NCI-H1930 (cell line): ENCODE results near the gene CTF1.
A peak's percentile ranks its signal among the peaks of the same experiment; 100 is the strongest.
"Not testable (repeated sequence)": the region's sequence is repeated elsewhere in the genome, so short reads cannot be mapped to it uniquely, and the experiment has no call there.

Experiments
- DNase-seq, 2 experiments: peaks; one replicate each; lab custom pipeline; 2025; lab: John Stamatoyannopoulos, UW

The CTF1 gene, protein sequence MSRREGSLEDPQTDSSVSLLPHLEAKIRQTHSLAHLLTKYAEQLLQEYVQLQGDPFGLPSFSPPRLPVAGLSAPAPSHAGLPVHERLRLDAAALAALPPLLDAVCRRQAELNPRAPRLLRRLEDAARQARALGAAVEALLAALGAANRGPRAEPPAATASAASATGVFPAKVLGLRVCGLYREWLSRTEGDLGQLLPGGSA

DNA sequence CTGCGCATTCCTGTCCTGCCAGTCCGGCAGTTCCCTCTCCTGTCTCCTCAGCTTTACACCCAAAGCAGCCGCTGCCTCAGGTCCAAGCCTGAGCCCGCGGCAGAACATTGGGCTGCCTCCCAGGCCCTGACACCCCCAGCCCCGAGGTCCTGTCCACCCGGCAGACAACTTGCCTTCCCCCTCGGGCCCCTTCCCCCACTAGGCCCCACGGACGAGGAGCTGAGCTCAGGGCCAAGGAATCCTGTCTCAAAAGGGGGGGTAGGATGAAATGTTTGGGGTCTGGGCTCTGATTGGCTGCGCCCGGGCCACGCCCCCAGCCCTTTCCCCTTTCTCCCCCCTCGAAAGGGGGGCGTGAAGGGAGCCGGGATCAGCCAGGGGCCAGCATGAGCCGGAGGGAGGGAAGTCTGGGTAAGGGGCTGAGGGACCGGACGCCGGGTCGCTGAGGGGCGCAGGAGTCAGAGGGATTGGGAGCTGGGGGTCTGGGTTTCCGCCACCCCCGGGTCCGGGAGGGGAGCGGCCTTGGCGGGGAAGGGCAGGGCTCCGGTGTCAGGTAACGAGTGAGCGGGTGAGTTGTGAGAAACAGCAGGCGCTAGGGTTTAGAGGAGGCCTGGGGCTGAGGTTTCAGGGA is at the start of gene CTF1:
CTF1 (plus strand) TSS at position 354 of the 628 bp plus-strand sequence; CDS start at position 384, 30 bp downstream.
- DNase-seq: peak; percentile 35 to 58

DNA sequence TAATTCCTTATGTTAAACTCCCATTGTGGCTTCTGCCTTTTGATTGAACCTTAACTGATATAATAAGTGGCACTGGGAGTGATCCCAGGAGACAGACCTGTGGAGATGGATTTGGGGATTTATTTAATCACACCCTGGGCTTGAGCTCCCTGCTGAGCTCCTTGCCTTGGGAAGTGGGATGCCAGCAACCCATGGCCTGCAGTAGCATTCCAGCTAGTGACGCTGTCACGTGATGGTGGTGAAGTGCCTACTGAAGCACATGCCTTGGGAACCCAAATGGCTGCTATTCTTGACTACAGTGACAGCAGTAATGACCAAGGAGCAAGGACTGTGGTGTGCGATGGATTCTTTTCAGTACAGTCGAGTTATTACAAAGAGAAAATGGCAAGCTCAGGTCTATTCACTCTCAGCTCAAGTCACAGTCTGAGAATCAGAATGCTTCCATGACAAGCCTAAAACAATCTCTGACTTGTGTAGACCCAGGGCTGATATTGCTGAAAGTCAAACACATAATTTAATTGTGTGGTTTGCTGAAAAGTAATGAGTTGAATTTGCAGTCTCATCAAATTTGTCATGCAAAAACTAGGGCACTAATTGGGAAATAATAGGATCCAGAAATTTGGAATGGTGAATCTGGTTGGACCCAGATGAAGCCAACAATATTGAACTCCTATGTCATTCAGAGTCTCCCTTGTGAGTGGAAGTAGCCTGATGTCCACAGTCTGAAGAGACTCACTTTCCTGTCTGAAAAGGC is 49.6 kb upstream of the CTF1 start:
- no peak for DNase-seq

DNA sequence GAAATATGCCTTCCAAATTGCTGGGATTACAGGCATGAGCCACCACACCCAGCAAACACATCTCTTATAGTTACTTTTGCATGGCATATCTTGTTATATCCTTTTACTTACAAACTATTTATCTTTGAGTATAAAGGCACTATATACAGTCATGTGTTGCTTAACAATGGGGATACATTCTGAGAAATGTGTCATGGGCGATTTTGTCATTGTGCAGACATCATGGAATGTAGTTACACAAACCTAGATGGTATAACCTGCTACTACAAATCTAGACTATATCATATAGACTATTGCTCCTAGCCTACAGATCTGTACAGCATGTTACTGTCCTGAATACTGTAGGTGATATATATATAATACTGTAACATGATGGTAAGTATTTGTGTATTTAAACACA is 46.2 kb upstream of the CTF1 start:
- DNase-seq: no peak

DNA sequence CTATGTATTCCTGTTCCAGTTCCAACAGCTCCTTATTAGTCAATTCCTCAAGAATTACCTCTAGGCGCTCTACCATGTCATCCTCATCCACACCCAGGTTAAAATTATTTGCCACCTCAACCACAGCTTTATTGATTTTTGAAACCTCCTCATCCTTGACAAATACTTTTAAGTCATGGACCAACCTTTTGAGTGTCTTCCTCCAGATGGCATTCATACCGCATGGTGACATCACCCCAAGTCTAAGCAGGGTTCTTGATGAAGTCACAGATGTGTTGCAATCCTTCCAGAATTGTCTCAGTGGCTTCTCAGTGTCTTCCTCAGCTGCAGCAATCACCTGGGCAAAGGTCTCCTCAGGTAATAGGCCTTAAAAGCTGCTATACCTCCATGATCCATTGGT is 42.7 kb upstream of the CTF1 start:
- no peak for DNase-seq

DNA sequence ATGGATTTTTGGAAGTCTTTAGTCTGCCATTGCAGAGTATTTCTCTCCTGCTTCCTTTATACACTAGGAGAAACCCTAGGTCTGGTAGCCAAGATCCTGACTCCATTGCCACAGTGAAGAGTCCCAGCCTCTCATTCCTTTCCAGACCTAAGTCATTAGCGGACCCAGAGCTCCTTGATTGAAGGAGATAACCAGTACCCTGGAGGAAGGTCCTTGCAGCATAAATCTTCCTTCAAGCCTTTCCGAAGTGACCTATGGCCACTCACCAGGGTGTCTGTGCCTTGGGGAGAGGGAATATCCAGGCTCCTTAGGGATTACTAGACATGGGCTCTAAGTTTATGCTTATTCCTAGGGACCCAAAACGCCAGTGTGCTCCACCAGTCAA is 38.3 kb upstream of the CTF1 start:
- no peak for DNase-seq

DNA sequence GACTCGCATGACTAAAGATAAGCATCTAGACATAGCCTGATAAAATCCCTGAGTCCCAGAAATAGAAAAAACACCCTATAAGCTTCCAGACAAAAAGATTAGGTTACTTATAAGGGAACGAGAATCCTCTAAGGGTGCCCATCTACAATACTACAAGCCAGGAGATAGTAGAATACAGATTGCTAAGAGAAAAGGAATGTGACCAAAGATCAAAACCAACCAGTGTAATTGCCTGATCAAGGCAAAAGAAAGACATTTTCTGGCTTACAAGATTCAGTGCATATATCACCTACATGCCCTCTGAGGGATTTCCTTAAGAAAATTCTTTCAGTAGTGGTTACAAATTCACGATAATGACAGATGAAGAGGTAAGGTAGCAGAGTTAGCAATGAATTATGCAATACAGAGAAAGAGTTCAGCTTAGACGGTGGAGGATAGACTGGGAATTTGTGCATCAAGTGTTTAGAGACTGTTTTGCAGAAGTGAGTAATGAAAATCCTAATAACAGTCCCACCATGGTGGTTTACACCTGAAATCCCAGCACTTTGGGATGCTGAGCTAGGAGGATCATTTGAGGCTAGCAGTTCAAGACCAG is 37.5 kb upstream of the CTF1 start:
- DNase-seq: no peak

DNA sequence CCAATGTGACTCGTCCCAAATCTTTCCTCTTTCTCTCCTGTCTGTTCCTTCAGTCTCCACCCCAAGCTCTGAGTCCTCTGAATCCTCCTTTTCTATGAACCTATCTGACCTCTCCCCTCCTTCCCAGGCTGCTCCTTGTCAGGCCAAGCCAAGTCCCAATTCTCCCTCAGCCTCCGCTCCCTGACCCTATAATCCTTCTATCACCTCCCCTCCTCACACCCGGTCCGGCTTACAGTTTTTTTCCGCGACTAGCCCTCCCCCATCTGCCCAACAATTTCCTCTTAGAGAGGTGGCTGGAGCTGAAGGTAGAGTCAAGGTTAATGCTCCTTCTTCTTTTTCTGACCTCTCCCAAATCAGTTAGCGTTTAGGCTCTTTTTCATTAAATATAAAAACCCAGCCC is 35.7 kb upstream of the CTF1 start:
- not testable (repeated sequence) for DNase-seq

DNA sequence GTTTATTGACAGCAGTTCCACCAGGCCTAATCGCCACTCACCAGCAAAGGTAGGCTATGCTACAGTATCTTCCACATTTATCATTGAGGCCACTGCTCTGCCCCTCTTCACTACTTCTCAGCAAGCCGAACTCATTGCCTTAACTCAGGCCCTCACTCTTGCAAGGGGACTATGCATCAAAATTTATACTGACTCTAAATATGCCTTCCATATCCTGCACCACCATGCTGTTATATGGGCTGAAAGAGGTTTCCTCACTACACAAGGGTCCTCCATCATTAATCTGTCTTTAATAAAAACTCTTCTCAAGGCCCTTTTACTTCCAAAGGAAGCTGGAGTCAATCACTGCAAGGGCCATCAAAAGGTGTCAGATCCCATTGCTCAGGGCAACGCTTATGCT is 33.2 kb upstream of the CTF1 start:
- not testable (repeated sequence) for DNase-seq

DNA sequence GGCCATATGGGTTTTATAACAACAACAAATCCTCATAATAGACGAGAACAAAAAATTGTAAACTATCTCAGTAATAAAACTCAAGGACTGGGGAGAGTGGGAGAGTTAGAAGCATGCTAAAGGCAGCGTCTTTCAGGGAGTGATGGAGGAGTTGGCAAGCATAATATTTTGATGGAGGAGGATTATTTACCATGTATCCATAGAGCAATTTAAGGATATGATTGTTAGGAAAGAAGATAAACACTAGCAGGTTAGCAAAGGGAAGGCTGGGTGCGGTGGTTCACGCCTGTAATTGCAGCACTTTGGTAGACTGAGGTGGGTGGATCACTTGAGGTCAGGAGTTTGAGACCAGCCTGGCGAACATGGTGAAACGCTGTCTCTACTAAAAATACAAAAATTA is 30.4 kb upstream of the CTF1 start:
- no peak for DNase-seq

DNA sequence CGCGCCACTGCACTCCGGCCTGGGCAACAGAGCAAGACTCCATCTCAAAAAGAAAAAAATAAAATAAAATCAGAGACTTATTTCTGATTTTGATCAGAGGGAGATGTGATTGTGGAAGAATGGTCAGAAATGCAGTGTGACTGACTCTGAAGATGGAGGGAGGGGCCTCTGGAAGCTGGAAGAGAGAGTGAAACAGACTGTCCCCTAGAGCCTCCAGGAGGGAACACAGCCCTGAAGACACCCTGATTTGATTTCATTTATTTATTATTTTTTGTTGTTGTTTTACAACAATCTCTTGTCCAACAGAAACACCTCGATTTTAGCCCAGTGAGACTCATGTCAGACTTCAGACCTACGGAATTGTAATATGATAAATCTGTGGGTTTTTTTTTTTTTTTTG is 28.7 kb upstream of the CTF1 start:
- no peak for DNase-seq

DNA sequence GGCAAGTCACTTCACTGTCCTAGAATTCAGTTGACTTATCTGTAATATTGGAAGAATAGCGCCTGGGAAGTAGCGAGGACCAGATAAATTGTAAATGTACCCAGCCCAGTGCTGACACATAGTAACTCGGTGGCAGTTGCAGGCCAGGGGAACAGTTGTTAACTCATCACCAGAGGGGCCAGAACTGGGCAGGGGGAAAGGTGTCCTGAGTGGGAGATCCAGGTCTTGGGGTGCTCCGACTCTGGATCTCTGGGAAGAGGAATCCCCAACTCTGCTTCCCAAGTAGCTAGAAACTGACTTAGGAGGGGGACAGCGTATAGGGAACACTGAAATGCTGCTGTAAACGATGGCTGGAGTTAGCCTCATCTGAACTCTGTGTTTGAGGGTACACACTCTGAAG is 25.5 kb upstream of the CTF1 start:
- DNase-seq: no peak

DNA sequence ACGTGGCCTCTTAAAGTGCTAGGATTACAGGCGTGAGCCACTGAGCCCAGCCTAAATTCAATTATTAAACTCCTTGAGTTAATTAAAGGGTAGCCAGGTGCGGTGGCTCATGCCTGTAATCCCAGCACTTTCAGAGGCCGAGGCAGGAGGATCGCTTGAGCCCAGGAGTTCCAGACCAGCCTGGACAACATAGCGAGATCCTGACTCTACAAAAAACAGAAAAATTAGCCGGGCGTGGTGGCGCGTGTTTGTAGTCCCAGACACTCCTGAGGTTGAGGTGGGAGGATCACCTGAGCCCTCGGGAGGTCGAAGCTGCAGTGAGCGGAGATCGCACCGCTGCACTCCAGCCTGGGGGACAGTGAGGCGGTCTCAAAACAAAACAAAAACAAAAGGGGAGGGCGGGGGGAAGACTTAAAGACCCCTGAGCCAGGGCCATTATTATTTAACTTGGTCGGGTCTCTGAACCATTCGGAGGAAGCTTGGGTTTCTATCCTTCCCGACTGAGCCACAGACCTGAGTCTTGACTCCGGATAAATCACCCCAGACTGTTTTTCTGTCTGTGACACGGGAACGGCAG is 22.1 kb upstream of the CTF1 start:
- DNase-seq: no peak

DNA sequence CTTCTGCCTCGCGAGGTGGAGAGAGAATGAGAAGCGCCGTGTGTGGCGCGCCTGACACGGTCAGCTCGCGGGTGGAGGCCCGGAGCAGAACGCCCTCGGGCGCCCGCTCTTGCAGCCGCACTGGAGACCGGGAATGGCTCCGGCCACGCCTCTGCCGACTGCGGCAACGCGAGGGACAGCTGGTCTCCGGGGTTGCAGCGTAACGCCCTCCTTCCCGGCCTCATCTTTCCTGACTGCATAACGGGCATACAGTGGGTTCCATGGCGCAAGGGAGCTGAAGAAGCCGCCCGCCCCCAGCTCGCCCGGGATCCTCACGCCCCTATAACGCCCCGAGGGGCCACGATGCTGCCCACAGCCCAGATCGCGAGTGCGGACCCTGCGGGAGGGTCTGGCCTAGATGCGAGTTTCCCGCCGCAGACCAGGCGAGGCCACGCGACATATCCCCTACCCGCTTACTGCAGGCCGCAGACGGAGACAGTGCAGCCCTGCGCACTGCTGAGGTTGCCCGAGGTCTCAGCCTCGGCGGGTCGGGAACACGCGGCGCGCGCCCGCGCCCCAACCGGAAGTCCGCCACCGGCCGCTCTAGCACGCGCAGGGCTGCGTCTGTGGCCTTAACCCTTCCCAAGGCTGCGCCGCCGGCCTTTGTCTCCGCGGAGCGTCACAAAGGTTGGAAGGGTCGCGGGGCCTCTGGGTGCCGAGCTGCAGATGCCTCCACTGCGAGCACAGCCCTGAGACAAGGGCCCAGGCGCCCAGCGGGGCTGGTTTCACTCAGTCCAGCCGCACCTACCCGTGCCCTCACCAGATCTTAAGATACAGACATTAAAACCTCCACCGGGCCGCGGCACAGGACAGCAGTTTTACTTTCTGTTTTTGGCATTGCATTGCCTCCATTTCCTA is 21.3 kb upstream of the CTF1 start:
- peak; percentile 90 to 96 for DNase-seq

DNA sequence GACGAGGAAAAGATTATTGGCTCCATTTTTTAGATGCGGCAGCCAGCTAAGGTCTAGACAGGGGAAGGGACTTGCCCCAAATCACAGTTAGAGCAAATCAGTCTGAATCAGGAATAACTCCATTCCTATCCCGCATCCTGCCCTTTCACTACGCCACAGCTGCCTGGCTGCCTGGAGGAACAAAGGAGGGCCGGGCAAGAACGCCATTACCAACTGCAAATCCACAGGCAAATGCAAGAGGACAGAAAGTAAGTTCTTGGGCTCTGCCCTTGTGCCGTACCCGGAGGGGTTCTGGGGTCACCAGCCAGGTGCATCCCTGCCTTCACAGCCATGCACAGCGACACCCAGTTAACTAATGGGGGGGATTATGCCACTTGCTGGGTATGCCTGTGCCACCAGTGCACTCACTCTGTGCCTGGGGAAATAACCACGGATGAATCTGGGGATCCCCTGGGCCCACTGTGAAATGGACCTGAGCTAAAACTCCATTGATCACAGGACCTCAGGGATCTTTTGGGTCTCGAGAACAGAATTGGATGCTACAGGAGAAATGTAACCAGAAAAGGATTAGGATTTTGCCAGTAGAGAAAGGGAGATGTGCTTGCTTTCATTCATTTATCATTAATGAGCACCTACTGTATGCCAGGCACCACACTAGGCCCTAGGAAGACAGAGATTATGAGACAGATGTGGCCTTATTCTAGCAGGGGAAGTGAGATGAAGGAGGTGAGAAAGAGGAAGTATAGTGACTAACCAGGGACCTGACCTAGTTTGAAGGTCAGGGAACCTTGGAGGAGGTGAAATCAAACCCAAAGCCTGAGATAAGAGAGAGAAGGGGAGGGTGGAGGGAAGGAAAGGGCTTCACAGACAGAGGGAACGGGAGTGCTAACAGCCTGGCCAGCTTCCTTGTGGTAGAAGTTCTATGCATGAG is 20.3 kb upstream of the CTF1 start:
- no peak for DNase-seq

DNA sequence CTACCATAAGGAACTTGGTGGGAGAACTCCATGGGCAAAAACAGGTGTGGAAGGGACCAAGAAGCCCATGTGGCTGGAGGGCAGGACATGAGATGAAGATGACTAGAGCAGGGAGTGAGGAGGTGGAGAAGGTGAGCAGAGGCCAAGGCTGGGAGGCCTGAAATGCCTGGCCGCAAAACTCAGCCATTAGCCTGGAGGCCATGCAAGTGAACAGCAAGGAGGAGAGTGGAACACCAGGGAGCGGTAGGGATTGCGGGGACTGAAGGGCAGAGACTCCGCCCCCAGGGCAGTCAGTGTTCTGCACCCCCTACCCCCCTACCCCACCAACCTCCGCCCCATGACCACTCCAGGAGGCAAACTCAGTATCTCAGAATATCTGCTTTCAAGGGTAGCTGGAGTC is 19.5 kb upstream of the CTF1 start:
- DNase-seq: no peak

DNA sequence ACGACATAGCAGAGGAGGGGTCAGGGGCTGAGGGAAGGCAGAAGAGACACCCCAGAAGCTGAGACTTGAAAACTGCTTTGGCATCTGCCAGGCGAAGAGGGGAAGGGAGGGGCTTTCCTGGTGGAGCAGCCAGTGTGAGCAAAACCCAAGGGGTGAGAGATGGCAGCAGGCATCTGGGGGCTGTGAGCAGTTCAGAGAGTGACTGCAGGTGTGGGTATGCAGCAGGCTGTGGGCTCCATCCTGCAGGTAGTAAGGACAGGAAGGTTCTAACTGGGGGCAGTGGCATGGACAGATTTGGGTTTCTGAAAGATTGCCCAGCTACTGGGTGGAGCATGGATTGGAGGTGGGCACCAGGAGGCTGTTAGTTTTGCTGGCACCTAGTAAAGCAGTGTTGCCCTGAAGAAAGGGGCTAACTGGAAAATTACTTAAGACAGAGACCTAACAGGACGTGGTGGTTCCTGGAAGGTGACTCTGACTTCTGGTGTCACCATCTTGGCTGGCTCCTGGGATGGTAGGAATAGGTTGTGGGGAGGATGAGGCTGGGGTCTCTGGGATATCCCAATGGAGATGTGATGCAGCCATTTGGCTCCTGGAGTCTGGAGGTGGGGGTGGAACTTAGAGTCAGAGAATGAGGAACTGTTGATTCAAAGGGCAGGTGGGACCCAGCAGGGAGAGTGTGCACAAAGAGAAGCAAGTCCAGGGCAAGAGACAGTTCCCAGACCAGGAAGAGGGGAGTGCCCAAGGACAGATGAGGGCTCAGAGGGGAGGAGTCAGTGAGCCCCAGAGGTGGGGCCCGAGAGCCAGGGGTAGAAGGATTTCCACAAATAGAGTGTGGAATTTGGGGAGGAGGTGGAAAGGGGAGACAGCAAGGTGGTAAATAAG is 13.7 kb upstream of the CTF1 start:
- DNase-seq: no peak

DNA sequence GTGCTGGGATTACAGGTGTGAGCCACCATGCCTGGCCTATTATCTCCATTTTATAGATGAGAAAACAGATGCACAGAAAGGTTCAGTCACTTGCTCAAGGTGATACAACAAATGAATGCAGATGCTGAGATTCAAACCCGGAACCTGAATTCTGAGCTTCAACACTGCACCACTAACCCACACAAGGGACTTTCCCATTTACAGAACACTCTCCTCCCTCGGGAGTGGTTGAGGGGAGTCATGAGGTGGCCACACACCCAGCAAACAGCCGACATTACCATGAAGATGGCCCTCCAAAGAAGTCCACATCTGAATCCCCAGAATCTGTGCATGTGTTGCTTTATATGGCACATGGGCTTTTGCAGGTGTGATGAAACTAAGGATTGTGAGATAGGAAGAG is 11.7 kb upstream of the CTF1 start:
- no peak for DNase-seq

DNA sequence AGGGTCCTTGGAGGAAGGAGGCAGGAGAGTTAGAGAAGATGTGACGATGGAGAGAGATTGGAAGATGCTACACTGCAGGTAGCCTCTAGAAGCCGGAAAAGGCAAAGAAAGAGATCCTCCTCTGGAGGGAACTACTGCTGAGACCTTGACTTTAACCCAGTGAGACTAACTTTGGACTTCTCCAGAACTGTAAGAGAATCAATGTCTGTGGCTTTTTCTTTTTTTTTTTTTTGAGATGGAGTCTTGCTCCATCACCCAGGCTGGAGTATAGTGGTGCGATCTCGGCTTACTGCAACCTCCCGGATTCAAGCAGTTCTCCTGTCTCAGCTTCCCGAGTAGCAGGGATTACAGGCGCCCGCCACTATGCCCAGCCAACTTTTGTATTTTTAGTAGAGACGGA is 11.2 kb upstream of the CTF1 start:
- no peak for DNase-seq

DNA sequence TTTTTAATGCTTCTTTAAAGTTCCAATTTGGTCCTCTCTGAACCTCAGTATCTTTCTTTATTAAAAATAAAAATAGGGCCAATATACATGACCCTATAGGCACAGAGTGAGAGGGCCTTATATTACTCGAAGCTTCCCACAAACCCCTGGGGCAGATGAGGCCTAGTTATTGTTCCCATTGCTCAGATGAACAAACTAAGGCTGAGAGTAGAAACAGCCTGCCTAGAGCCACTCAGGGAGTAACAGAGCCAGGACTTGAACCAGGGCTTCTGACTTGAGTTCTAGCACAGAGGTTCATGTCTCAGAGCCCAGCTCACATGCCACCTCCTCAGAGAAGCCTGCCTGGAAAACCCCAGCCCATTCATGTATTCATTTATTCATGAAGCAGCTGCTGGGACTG is 10.3 kb upstream of the CTF1 start:
- no peak for DNase-seq

DNA sequence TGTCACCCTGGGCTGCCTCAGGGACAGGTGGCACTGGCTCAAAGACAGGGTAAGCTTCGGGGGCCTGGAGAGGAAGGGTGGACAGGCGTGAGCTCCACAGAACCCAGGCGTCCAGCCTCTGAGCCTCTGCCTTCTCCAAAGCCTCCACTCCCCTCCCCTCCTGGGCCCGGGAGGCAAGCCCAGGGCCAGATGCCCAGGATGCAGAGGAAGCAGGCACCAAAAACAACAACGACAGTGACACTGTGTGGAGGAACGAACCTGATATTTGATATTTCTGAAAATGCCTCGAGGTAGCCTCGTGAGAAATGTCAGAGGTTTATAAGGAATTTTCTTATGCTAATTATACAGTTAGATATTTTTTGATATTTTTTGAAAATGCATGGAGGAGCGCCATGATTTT is 8.5 kb upstream of the CTF1 start:
- no peak for DNase-seq
